ENCODE data around the gene MPP7.
"Not testable (repeated sequence)": the region's sequence is repeated elsewhere in the genome, so short reads cannot be mapped to it uniquely, and the experiment has no call there.

The MPP7 gene

DNA sequence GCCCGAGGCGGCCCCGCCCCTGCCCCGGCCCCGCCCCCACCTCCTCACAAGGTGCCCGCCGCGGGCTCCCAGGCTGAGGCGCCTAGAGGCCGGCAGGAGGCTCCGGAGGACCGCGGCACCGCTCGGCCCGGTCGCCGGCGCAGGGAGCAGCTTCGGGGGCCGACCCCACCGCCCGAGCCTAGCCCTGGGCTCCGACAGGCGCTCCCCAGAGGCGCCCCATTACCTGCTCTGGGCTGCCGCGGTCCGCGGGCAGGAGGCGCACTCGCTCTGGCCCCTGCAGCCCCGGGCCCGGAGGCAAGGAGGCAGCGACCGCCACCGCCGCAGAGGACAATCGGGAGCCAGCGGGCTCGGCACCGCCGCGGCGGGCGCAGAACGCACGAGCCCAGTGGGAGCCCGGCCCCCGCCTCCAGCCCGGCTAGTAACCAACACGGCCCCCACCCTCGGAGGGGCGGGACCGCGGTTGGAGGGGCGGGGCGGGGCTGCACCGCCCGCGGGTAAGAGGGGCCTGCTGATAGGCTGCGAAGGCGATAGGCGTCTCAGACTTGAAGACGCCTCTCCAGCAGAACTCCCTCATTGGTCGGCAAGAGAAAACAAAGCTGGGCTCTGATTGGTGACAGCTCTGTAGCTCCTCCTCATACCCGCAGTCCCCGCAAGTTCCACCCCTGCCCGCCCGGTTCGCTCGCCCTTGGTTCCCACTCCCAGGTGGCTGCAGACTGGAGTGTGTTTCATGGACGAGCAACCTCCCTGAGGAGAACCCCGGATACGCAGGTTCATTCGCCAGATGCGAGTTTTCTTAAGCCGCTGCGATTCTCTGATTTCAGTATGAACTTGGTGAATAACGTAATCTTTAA lies at the start of gene MPP7:
Gene MPP7 (minus strand): TSS at position 427 of the 851 bp plus-strand sequence. CDS start 64,460 bp downstream, outside the sequence.
- peak; percentile 96 to 98 for DNase-seq

DNA sequence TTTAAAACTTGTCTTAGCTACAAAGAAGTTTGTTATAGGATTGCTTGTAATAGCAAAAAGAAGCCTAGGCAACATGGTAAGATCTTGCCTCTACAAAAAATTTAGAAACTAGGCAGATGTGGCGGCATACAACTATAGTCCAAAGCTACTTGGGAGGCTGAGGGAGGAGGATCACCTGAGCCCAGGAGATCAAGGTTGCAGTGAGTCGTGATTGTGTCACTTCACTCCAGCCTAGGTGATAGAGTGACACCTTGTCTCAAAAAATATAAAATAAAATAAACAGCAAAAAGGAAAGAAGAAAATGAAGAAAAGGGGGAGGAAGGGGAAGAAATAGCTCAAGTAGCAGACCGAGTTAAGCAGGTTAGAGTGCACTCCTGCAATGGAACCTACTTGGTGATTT lies 47.0 kb upstream of the MPP7 start:
- no peak for DNase-seq

DNA sequence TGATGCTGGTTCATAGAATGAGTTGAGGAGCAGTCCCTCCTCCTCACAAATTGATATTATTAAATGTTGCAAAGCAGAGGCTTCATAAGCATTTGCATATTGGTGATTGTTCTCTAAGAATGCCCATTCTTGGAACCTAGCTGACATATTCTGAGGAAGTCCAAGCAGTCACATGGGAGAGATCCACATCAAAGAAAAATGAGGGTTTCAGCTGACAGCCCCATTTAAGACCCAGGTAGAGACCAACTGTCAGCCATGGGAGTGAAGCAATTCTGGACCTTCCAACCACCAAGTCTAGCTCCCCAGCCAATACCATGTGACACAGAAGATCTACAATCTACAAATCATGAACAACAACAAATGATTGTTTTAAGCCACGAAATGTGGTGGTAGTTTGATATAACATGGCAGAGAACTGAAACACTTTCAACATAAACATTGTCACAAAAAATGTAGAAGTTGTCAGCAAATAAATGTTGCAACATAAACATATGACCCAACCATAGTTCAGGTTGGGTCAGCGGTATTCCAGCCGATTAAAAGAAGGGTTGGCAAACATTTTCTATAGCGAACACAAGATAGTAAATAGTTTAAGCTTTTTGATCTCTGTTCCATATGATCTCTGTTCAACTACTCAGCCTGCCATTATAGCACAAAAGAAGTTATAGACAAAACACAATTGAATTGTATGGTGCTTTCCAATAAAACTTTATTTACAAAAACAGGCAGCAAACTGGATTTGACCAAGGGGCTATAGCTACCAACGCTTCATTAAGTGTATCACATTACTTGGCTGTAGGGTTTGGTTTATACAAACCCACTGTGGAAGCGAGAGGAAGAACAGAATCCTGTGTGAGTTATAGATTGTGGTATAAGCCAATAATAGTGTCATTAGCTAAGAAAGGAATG lies 41.4 kb upstream of the MPP7 start:
- peak; percentile 52 to 57 for DNase-seq

DNA sequence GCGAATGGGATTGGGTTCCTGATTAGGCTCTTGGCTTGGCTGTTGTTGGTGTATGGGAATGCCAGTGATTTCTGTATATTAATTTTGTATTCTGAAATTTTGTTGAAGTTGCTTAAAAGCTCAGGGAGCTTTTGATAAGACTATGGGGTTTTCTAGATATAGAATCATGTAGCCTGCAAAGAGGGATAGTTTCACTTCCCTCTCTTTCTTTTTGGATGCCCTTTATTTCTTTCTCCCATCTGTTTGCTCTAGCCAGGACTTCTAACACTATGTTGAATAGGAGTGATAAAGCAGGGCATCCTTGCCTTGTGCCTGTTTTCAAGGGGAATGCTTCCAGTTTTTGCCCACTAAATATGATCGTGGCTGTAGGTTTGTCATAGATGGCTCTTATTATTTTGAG lies 40.4 kb upstream of the MPP7 start:
- no peak for DNase-seq

DNA sequence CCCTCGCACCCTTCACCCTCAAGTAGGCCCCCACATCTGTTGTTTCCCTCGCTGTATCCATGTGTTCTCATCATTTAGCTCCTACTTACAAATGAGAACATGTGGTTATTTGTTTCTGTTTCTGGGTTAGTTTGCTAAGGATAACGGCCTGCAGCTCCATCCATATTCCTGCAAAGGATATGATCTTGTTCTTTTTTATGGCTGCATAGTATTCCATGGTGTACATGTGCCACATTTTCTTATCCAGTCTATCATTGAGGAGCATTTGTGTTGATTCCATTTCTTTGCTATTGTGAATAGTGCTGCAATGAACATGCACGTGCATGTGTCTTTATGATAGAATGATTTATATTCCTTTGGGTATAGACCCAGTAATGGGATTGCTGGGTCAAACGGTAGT lies 38.8 kb upstream of the MPP7 start:
- DNase-seq: not testable (repeated sequence)

DNA sequence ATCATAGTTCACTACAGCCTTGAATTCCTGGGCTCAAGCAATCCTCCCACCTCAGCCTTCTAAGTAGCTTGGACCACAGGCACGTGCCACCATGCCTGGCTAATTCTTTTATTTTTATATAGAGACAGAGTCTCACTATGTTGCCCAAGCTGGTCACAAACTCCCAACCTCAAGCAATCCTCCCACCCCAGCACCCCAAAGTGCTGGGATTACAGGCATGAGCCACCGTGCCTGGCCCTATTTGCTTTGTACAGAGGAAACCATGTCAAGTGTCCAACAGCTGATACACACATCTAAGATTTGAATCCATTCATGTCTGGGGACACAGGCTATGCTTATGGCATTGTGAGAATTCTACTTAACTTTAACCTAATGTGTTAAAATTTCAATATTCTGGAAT lies 29.9 kb upstream of the MPP7 start:
- DNase-seq: no peak

DNA sequence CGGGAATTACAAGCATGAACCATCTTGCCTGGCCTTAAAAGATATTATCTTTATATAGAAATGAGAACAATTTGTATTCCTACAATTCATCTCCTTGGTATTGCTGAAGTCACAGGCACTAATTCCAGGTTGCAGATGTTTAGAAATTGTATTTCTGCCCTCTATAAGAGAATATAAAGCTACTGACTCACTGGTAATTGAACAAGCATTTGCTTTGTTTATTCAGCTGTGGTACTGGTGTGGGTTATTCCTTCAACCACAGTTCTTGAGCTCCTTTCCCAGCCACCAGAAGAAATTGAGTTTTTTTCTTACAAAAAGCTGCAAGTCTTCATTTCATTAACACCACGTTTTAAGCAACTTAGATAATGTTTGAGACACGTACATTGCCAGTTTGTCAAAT lies 29.0 kb upstream of the MPP7 start:
- DNase-seq: no peak

DNA sequence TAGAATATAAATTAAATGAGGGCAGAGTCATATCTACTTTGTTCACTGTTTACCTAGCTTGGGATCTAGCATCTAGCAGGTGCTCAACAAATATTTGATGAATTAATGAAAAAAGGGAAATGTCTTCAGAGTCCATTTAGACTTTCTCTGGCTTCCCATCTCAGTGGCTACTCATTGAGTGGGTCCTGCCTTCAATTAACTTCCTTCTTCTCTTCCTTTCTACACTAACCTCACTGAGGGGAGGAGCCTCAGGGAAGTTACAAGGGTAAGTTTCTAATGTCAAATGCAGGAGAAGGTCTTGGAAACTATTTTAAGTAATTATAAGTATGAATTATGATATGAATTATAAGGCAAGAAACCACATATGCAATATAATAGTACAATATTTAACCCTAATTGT lies 28.2 kb upstream of the MPP7 start:
- DNase-seq: peak in 1 of 2 donors; percentile 40

DNA sequence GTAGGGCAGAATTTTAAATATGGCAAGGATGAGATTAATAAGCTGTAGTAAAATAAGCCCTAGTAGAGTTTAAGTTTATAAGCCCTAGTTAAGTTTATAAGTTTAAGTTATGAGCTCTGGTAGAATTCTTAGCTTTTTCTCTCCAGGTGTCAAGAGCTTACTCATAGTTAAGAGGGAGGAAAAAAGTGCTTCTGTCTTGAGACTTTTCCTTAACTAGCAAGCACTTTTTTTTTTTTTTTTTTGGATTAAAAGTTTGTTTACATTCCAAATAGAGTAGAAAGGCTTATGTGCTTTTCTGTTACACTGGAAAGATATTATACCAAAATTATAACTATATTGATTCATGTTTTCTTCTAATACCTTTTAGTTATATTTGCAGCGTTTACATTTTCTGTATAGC lies 25.5 kb upstream of the MPP7 start:
- no peak for DNase-seq

DNA sequence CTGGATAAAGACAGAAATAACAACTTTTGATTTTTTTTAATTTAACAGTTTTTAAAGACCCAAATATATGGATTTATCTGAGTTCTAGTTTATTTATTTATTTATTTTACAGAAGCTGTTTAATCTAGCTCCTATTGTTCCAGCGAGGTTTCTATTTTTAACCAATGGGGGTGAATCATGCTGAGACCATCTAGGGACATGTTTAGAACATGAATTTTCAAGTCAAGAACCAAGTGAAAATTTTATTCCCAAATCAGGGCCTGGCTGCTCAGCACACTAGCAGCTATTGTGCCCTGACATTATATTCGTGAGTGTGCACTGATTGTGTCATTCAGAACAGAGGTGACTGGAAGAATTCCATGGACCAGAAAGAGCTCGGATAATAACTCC lies 24.6 kb upstream of the MPP7 start:
- DNase-seq: no peak

DNA sequence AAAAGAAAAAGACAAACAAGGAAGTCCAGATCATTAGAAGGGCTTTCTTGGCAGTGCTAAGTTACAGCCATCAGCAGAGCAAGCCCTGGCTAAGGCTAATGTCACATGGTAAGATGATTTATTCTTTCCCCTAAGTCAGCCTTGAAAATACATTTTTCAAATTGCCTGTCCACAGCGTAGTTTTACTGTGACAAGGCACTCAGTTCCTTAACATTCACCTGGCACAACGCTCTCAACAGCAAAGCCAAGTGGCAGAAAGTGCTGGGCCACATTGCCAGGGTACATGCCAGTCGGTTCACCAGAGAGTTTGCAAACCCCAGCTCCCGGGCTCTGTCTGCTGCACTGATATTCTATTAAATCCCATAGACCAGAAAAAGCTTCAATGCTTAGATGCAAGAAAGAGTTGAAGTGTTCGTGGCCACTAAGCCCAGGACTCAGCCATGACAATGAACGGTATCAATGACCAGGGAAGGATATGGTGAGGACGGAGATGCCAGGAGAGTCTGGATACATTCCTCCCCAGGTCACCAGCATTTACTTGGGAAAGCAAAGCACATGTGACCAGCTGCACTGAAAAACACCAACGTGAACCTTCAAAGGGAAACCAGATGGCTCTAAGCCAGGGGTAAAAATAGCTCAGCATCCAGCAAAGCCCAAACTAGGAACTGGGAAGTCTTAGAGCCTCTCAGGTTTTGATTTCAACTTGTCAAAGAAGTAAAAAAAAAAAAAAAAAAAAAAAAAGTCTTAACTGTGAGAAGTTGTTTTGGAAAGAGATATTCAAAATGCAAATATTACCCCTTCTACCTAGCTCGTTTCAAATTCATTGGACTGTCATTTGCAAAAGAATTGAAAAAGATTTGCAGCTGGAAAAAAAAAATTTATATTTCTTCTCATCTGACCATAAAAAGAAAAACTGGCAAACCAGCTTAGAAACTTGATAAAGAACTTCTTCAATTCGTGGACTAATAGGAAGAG lies 23.9 kb upstream of the MPP7 start:
- no peak for DNase-seq

DNA sequence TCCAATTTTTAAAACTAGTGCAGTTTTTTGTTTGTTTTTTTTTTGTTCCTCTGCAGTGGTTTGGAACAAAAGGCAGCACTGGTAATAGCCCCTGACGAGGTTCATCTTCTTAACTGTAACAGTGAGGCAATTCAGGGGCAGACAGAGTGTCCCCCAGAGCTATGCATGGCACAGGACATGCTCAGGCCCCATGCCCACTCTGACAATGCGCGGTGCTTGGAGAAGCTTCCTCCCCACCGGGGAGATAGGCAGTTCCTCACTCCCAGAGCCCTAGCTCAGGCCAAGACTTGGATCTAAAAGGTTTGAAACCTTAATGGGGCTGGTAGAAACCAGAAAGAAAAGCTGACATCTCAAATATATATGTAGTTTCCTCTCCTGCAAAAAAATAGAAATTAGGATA lies 17.9 kb upstream of the MPP7 start:
- DNase-seq: no peak

DNA sequence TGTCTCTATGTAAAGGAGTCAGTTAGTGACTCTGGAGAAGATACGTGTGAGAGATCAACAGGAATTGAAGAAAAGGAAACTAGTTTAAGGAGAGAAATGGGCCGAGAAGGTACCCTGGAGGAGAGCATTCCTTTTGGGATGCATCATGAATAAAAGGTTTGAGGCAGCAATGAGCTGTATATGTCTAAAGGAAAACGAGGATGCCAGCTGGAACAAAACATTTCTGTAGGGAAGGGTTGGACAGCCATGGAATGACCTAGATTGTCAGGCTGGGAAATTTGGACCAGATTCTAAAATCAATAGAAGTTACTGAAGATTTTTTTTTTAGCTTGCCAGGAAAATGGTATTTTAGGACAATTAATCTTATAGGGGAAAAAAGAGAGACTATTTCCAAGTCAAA lies 17.2 kb upstream of the MPP7 start:
- DNase-seq: no peak

DNA sequence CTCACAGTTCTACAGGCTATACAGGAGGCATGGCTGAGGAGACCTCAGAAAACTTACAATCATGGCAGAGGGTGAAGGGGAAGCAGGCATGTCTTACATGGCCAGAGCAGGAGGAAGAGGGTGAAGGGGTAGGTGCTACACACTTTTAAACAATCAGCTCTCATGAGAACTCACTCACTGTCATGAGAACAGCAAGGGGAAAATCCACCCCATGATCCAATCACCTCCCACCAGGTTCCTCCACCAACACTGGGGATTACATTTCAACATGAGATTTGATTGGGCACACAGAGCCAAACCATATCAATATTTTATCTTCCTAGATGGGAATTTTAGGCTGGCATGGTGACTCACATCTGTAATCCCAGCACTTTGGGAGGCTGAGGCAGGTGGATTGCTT lies 16.2 kb upstream of the MPP7 start:
- peak; percentile 40 to 85 for DNase-seq

DNA sequence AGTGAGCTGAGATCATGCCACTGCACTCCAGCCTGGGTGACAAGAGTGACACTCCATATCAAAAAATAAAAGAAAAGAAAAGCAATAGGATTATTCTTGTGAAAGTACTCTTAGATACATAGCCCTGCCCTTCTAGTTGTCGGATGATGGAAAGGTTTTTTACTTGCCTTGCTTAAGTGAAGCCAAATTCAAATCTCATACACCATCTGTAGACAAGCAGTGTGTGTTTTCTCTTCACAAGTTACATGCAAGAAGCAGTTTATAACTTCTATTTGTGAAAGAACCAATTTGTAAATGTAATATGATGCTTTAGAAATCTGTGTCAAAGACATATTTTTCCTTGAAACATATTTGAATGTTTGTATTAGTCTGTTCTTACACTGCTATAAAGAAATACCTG lies 15.8 kb upstream of the MPP7 start:
- DNase-seq: no peak

DNA sequence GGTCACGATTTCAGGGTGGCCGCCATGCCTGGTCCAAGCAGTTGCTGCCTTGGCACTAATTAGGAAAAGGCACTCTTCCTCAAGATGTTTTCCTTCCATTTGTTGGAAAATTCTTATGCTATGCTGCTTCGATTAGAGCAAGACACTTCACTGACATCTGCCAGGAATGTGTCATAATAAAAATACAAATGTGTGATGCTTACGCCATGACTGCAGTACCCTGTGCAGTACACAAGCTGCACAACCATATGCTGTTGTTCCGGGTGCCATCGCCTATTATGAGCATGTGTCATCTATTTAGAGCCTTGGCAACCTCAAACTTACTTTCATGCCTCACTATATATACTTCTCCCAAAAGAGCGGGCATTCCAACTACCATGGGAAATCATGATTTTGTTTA lies 14.9 kb upstream of the MPP7 start:
- DNase-seq: no peak

DNA sequence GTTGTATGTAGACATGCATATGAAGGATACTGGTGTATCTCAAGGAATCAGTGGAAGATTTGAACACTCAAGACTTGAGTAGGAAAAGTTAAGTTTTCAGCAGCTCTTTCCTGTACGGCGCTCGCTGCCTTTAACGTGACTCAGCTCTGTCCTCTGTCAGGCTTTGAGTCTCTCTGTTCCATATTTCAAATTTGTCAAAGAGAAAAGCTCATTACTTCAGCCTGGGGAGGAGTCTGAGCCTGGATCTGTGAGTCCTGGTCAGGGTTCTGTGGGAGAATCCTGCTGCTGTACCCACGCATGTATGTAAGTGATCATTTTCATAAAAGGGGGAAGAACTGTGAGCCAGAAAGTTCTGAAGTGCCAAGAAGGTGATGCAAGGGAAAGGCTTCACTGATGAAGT lies 13.8 kb upstream of the MPP7 start:
- DNase-seq: peak; percentile 51 to 89

DNA sequence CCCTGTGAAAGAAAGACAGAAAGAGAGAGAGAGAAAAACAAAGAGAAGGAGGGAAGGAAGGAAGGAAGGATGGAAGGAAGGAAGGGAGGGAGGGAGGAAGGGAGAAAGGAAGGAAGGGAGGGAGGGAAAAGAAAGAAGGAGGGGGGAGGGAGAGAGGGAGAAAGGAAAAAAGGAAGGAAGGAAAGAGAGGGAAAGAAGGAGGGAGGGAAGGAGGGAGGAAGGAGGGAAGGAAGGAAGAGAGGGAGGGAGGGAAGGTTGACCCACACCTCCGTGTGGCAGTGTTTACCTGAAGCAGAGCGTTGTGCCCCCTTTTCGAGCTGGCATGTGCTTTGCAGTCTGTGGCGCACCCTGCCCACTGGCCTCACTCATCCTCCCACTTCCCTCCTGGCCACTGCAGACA lies 12.3 kb upstream of the MPP7 start:
- no peak for DNase-seq

DNA sequence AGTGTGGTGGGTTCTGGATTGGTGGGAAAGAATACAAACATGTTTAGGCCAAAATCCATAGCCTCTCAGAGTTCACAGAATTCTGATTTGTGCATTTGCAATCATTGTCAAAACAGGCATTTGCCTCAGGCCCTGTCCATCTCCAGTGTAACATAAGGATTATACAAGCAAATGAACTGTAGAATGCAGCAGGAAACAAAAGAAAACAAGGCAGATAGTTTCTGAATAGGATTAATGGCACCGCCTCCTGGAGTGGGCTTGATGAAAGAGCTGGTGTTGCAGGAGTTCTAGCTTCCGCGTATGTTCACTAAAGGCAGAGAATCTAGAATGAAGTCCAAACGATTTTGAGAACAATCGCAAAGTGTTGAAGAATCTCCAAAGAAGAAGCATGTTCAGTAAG lies 11.3 kb upstream of the MPP7 start:
- DNase-seq: no peak

DNA sequence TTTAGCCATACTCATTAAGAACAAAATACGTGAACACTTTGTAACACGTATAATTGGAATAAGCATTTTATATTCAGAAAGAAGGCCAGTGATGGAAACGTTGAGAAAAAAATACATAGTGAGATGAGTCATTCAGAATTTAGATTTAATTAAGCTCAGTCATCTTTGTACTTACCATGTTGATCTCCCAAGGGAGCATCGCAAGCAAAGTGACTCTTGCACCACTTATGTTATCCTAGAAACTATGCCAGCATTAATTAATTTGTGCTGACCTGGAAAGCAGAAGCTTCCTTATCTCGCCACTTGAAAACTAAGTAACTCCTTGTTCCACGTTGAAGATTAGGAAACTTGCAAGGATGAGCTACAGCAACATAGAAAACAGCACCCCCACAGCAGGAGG lies 9.7 kb upstream of the MPP7 start:
- no peak for DNase-seq

DNA sequence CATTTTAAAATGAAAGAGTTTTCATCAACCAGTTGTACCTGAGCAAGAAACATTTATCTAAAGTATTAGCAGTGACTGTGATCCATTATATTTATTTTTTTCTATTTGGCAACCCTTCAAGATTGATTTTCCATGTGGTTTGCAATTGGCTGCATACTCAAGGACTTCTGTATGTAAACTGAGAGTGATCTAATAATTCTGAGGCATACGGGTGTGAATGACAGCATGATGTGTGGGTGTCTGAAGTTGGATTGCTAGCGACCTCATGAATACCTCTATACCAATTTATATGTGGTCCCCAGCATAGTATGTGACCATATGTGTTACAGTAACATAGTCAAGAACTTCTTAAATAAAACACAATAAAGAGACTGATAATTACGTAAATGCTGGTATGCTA lies 8.2 kb upstream of the MPP7 start:
- no peak for DNase-seq

DNA sequence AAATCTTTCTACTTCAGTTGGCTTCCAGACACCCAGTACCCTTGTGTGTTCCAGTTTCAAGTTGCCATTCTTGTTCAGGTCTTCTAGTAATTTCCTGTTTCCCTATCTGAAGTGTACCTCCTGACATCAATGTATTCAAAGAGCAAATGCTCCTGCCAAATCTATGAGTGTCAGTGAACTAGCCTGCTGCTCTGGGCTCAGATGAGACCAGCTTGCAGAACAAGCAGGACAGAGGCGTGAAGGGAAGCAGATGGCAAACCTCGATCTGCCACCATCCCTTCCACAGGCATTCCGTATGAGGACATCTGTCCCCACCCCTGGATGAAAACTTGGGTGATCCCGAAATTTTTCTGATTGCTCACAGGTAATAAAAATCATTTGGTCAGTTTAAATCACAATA lies 4.4 kb upstream of the MPP7 start:
- DNase-seq: no peak

DNA sequence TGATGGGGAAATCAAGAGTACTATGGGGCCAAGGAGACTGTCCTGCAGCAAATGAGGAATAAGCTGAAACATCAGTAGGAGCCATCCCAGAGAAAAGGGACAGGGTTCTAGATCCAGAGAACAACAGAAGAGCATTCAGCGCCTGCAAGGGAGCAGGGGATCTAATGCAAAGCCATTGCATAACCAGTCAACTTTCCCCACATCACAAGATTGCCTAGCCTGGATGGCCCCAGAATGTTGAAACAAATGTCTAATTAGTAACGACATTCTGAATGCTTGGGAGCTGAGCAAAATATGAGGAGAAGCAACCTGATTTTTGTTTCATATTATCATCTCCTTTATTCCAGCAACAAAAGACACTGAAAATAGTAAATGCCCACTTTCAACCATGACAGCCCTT lies 2.7 kb upstream of the MPP7 start:
- peak; percentile 87 to 88 for DNase-seq
